ENCODE measurements around the gene RIC1.

GRCh38 chr9:5698004-5698403 lies 69.1 kb downstream of the RIC1 start:
- TF ChIP-seq CTCF (conservative IDR thresholded peaks at IDR 0.05) (no peak), ZFX (IDR thresholded peaks at IDR 0.05) (no peak)
